Endothelial cell (in vitro differentiated cells): ENCODE measurements around the gene CRISPLD2. TPM values are rescaled to one million over a fixed set of nuclear protein-coding genes. Genes with fewer than 3 reads are reported as not detected.

Experiments used
- DNase-seq: peaks from one replicate; pipeline ENCODE4 v3.0.0; 2021; ENCODE audit warnings: low spot score
- H3K27ac Mint-ChIP-seq: one replicate; pipeline ENCODE4 v1.8.0; 2021; ENCODE audit warnings: mixed read lengths, inconsistent platforms; ENCODE audit not compliant: unreplicated experiment
- H3K27me3 Mint-ChIP-seq: one replicate; pipeline ENCODE4 v1.8.0; 2021; ENCODE audit warnings: mild to moderate bottlenecking, moderate library complexity, mixed read lengths, inconsistent platforms; ENCODE audit not compliant: unreplicated experiment
- H3K36me3 Mint-ChIP-seq: one replicate; pipeline ENCODE4 v1.8.0; 2021; ENCODE audit warnings: mild to moderate bottlenecking, low read depth, mixed read lengths, inconsistent platforms; ENCODE audit not compliant: unreplicated experiment
- H3K4me1 Mint-ChIP-seq: one replicate; pipeline ENCODE4 v1.8.0; 2021; ENCODE audit warnings: mild to moderate bottlenecking, mixed read lengths, inconsistent platforms; ENCODE audit not compliant: unreplicated experiment
- H3K4me3 Mint-ChIP-seq: one replicate; pipeline ENCODE4 v1.8.0; 2021; ENCODE audit warnings: mild to moderate bottlenecking, mixed read lengths, inconsistent platforms; ENCODE audit not compliant: unreplicated experiment
- H3K9me3 Mint-ChIP-seq: one replicate; pipeline ENCODE4 v1.8.0; 2021; ENCODE audit warnings: mixed read lengths, inconsistent platforms; ENCODE audit not compliant: unreplicated experiment
- total RNA-seq: library from RNA; stranded (reverse); fragmentation: NEBNext Ultra II Directional; extraction: Animal tissue kit (Norgen Biotek cat#: 25700); gene quantifications from one replicate; pipeline ENCODE4 v1.2.1, GENCODE V29; 2021; ENCODE audit not compliant: unreplicated experiment
- TF ChIP-seq, protein P1 (sequence below): fragments of 200-600 bp; sonication (generic); IDR thresholded peaks from one replicate; pipeline ENCODE4 v1.5.0; 2021; ENCODE audit warnings: antibody characterized with exemption; ENCODE audit not compliant: unreplicated experiment

CRISPLD2 gene
- total RNA-seq, 1 donor from 2014 or later, result 0.54 TPM

- Mint-ChIP-seq H3K9me3 (no peaks in the 10 kb centered on the region), H3K27me3 (peaks cover 5% of the 10 kb centered on the region), H3K4me3 (no peak overlapping the region), H3K27ac (no peak overlapping the region), H3K36me3 (no peaks in the 10 kb centered on the region), H3K4me1 (peaks cover 12% of the 10 kb centered on the region)
- DNase-seq, result no peak
- TF ChIP-seq, protein P1, sequence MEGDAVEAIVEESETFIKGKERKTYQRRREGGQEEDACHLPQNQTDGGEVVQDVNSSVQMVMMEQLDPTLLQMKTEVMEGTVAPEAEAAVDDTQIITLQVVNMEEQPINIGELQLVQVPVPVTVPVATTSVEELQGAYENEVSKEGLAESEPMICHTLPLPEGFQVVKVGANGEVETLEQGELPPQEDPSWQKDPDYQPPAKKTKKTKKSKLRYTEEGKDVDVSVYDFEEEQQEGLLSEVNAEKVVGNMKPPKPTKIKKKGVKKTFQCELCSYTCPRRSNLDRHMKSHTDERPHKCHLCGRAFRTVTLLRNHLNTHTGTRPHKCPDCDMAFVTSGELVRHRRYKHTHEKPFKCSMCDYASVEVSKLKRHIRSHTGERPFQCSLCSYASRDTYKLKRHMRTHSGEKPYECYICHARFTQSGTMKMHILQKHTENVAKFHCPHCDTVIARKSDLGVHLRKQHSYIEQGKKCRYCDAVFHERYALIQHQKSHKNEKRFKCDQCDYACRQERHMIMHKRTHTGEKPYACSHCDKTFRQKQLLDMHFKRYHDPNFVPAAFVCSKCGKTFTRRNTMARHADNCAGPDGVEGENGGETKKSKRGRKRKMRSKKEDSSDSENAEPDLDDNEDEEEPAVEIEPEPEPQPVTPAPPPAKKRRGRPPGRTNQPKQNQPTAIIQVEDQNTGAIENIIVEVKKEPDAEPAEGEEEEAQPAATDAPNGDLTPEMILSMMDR, result no peak
Measured at GRCh38 chr16:84847564-84848355, 28.0 kb downstream of the CRISPLD2 start.

DNA sequence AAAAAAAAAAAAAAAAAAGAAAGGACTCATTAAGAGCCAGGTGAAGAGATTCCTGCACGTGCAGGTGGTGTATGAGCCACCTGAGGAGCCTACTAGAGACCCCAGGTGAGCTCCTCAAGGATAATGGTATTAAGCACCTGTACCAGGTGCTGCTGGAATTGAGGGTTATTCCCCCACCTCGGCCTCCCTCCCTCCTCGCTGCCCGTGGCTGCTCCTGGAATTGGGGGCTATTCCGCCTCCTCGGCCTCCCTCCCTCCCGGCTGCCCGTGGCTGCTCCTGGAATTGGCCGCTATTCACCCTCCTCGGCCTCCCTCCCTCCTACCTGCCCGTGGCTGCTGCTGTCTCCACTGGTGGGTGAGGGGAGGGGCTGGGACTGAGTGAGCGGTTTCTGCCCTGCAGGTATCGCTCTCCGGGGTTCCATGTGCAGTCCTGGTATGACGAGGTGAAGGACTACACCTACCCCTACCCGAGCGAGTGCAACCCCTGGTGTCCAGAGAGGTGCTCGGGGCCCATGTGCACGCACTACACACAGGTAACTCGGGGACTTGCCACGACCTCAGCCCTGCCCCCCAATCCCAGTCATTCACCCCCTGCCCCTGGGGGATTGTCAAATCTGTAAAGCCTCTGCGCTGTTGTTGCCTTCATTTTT lies 29.3 kb downstream of the CRISPLD2 start:
- TF ChIP-seq, protein P1, result no peak
- H3K9me3 Mint-ChIP-seq, result no peaks in the 10 kb centered on the region
- peaks cover 4% of the 10 kb centered on the region for H3K27me3 Mint-ChIP-seq
- H3K27ac Mint-ChIP-seq, result no peak overlapping the region
- no peaks in the 10 kb centered on the region for H3K36me3 Mint-ChIP-seq
- peaks cover 3% of the 10 kb centered on the region for H3K4me1 Mint-ChIP-seq
- no peak for DNase-seq
- no peak overlapping the region for H3K4me3 Mint-ChIP-seq

- Mint-ChIP-seq H3K4me1 (no peaks in the 10 kb centered on the region), H3K4me3 (no peak overlapping the region), H3K27me3 (peaks cover 4% of the 10 kb centered on the region), H3K36me3 (no peaks in the 10 kb centered on the region), H3K9me3 (no peaks in the 10 kb centered on the region), H3K27ac (no peak overlapping the region)
- DNase-seq, result no peak
- TF ChIP-seq, protein P1, result no peak
Measured at GRCh38 chr16:84849751-84850150, 30.0 kb downstream of the CRISPLD2 start.

- Mint-ChIP-seq H3K9me3 (no peaks in the 10 kb centered on the region), H3K27me3 (peaks cover 4% of the 10 kb centered on the region), H3K4me1 (no peaks in the 10 kb centered on the region), H3K4me3 (no peak overlapping the region), H3K36me3 (no peaks in the 10 kb centered on the region), H3K27ac (no peak overlapping the region)
- TF ChIP-seq, protein P1, result no peak
- DNase-seq, result no peak
Measured at GRCh38 chr16:84850714-84851113, 30.9 kb downstream of the CRISPLD2 start.
